ENCODE measurements around the gene MPZL3. TPM values are rescaled to one million over a fixed set of nuclear protein-coding genes. Genes with fewer than 3 reads are reported as not detected.
"Not testable (repeated sequence)": the region's sequence is repeated elsewhere in the genome, so short reads cannot be mapped to it uniquely, and the experiment has no call there.

Gene MPZL3
- total RNA-seq, 1 donor from 2014 or later = not detected

- no peak for DNase-seq (ENCODE audit: low read depth)
Observed at GRCh38 chr11:118186346-118187107, 65.6 kb downstream of the MPZL3 start.

- DNase-seq (ENCODE audit: low read depth) = no peak
Observed at GRCh38 chr11:118184784-118185579, 67.2 kb downstream of the MPZL3 start.

- DNase-seq (ENCODE audit: low read depth) = not testable (repeated sequence)
Observed at GRCh38 chr11:118183691-118184090, 68.5 kb downstream of the MPZL3 start.

- DNase-seq (ENCODE audit: low read depth) = peak; percentile 60
Observed at GRCh38 chr11:118180300-118180703, 71.9 kb downstream of the MPZL3 start.

GRCh38 chr11:118176778-118177134 lies 75.4 kb downstream of the MPZL3 start:
- DNase-seq (ENCODE audit: low read depth) = no peak

Other genes with a start within 250 kb of the MPZL3 start
- gene TMPRSS4, start 175.3 kb downstream of the MPZL3 start, total RNA-seq = not detected in 2 replicates
- gene SMIM35, start 165.4 kb downstream of the MPZL3 start, total RNA-seq = not detected in 2 replicates
- gene SCN4B, start 99.5 kb downstream of the MPZL3 start, total RNA-seq = 0.16 TPM in 1 of 2 replicates, not detected in the other
- not detected in 2 replicates for gene SCN2B, start 75.7 kb downstream of the MPZL3 start, total RNA-seq
- not detected in 2 replicates for gene JAML, start 27.4 kb downstream of the MPZL3 start, total RNA-seq
- not detected in 2 replicates for gene MPZL2, start 11.9 kb upstream of the MPZL3 start, total RNA-seq
- not detected in 2 replicates for gene CD3E, start 52.4 kb upstream of the MPZL3 start, total RNA-seq
- gene CD3D, start 90.3 kb upstream of the MPZL3 start, total RNA-seq = not detected in 2 replicates
- not detected in 2 replicates for gene CD3G, start 92.0 kb upstream of the MPZL3 start, total RNA-seq
- 45.0 and 45.6 TPM in 2 replicates for gene UBE4A, start 107.2 kb upstream of the MPZL3 start, total RNA-seq
- gene ATP5MG, start 149.2 kb upstream of the MPZL3 start, total RNA-seq = 41.3 and 45.2 TPM in 2 replicates
- gene KMT2A, start 184.1 kb upstream of the MPZL3 start, total RNA-seq = 19.3 and 25.0 TPM in 2 replicates

Measured in myocyte (in vitro differentiated cells).